ENCODE data around the gene NIP7. TPM values are rescaled to one million over a fixed set of nuclear protein-coding genes. Genes with fewer than 3 reads are reported as not detected.

Gene NIP7
- total RNA-seq, 1 donor from 2014 or later = 5.2 TPM

DNA sequence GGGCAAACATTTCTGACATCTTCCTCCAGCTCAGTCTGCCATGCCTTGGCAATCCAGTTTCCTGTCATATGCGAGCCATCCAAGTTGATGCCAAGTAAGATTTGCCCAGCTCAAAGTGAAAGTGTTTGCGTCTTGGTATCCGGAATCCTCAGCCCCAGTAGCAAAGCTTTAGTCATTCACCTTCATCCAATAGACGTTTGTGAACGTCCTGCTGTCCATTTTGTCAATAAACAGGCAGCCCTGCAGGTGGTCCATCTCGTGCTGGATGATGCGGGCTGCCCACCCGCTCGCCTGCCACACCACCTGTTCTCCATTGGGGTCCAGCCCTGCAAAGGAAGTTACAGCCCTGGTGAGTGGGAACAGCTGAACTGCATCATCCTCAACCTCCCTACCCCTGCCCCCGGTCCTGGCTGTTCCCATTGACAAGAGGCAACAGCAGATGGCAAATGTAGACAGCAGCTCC lies 10.7 kb upstream of the NIP7 start:
- H3K4me1 ChIP-seq = peaks cover 4 to 12% of the 10 kb centered on the region in 2 donors
- H3K36me3 ChIP-seq = peaks cover 19 to 41% of the 10 kb centered on the region in 2 donors
- peak overlapping the region; percentile 73 to 80 for H3K4me3 ChIP-seq

DNA sequence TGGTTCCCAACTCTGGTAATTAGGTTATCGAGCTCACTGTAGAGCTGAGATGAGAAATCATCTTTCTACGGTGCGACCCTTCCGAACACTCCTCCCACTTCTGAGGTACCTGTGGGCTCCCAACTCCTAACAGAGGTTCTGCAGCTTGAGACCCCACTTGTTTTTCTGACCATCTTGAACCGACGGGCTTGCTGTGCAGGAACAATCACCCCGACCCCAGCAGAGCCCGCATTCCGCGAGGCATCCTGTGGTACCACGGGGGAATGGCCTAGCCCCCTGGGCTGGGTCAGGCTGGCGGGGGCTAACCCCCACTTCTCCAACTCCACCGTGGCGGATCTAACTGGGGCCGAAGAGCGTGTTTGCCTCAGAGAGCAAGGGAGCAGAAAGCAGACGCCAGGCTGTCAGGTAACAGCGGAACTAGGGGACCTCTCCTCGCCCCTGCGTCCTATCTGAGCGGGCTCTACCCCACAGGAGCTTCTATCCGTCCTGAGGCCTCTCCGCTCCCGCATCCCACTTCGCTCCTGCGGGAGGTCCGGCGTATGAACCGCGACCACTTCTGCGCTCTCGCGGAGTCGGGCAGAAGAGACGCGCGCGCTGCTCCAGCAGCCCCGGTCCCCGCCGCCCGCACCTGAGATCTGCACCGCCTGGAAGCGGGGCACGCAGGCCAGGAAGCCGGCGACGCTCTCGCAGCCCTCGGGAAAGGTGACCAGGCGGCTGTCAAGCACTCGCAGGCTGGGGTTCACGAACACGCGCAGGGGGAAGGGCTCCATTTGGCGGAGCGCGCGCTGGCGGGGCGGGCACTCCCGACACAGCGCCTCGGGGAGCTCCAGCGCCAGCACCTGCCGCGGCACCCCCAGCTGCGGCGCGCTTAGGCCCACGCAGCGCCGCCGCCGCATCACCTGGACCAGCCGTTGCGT lies 9.9 kb upstream of the NIP7 start:
- H3K36me3 ChIP-seq = peaks cover 23 to 42% of the 10 kb centered on the region in 2 donors
- DNase-seq (ENCODE audit: low spot score in 2 of 2) = peak in 1 of 2 donors; percentile 63
- H3K27me3 ChIP-seq = no peaks in the 10 kb centered on the region
- H3K27ac ChIP-seq = peak overlapping the region in 1 of 2 donors; percentile 29
- peak overlapping the region; percentile 73 to 80 for H3K4me3 ChIP-seq
- TF ChIP-seq, protein P1, sequence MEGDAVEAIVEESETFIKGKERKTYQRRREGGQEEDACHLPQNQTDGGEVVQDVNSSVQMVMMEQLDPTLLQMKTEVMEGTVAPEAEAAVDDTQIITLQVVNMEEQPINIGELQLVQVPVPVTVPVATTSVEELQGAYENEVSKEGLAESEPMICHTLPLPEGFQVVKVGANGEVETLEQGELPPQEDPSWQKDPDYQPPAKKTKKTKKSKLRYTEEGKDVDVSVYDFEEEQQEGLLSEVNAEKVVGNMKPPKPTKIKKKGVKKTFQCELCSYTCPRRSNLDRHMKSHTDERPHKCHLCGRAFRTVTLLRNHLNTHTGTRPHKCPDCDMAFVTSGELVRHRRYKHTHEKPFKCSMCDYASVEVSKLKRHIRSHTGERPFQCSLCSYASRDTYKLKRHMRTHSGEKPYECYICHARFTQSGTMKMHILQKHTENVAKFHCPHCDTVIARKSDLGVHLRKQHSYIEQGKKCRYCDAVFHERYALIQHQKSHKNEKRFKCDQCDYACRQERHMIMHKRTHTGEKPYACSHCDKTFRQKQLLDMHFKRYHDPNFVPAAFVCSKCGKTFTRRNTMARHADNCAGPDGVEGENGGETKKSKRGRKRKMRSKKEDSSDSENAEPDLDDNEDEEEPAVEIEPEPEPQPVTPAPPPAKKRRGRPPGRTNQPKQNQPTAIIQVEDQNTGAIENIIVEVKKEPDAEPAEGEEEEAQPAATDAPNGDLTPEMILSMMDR (IDR thresholded peaks at IDR 0.05) = no peak
- intact Hi-C loops (cut with DNase I) = loop anchor here (1.0 to 10.0 kb wide), 4 partner anchors 10 to 1485 kb away; partner anchors contain the start of genes CENPT, COG8, NIP7 and NUTF2
- peaks cover 4 to 12% of the 10 kb centered on the region in 2 donors for H3K4me1 ChIP-seq
- no peaks in the 10 kb centered on the region for H3K9me3 ChIP-seq

More for the DNA sequence above, 10.7 kb upstream of the NIP7 start:
- Histone ChIP-seq H3K27me3 (no peaks in the 10 kb centered on the region), H3K9me3 (no peaks in the 10 kb centered on the region), H3K27ac (no peak overlapping the region)
- DNase-seq (ENCODE audit: low spot score in 2 of 2) = no peak
- TF ChIP-seq, protein P1 (IDR thresholded peaks at IDR 0.05) = no peak
- intact Hi-C loops (cut with DNase I) = no loop called here

DNA sequence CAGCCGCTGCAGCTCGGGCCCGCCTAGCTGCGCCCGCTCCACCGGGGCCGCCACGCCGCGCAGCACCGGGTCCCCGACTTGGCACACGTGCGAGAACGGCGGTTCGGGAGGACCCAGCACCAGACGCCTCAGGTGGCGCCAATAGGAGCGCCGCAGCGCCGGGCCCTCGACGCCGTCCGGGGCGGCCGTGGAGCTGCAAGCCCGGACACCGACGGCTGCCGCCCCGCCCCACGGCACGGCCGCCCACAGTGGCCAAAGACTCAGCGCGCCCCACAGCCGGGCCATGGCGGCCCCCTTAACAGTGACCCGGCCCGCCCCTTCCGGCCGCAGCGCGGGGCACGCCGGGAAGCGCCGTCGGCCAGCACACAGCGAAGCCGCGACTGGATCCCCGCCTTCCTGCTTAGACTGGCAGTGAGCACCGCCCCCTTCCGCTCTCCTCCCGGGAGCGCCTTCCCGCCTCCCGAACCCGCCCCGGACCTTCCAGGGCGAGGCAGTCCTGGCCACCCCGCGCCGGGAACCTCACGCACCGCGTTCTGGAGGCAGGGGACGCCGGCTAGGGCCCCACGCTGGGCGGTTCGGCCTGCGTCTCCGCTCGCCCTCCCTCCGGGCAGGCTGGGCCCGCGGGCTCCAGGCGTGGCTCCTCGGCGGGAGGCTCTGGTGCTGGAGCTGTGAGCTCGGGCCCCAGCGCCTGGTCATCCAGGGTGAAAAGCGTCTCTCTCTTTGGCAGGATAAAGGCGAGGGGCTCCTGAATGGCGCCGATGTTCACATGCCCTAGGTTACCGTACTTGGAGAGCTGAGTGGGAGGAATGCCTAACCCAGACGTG lies 9.1 kb upstream of the NIP7 start, which contains the start of gene PDF:
TSS of gene PDF (minus strand) at position 303 of the 824 bp plus-strand sequence. CDS start at position 285, 18 bp downstream.
- intact Hi-C loops (cut with DNase I) = loop anchor here (1.0 to 10.0 kb wide), 4 partner anchors 9 to 1486 kb away; partner anchors contain the start of genes CENPT, COG8, NIP7 and NUTF2
- Histone ChIP-seq H3K36me3 (peaks cover 25 to 42% of the 10 kb centered on the region in 2 donors), H3K9me3 (no peaks in the 10 kb centered on the region), H3K27ac (peak within 1 kb of the TSS; percentile 89 to 94), H3K4me3 (peak within 1 kb of the TSS; percentile 73 to 80), H3K4me1 (peaks cover 4 to 12% of the 10 kb centered on the region in 2 donors), H3K27me3 (no peaks in the 10 kb centered on the region)
- TF ChIP-seq, protein P1 (IDR thresholded peaks at IDR 0.05) = no peak
- peak; percentile 72 to 96 for DNase-seq (ENCODE audit: low spot score in 2 of 2)

DNA sequence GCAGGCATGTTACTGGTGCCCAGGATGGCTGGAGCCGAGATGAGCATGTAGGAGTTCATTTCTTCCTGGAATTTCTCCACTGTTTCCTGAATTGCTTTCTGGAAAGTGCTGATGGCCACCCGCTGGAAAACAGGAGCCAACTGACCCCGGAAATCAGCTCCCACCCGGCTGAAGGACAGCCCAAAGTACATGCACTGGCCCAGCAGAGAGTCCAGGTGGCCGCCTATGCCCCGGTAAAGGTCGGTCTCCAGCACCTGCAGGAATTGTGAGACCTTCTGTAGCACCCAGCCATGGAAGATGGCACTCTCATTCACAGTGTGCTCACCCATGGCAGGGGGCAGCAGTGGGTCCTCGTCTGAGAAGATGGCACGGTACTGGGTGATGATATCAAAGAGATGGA lies 4.9 kb upstream of the NIP7 start:
- peaks cover 7 to 18% of the 10 kb centered on the region in 2 donors for H3K4me1 ChIP-seq
- peaks cover 34 to 50% of the 10 kb centered on the region in 2 donors for H3K36me3 ChIP-seq
- no peaks in the 10 kb centered on the region for H3K27me3 ChIP-seq
- DNase-seq (ENCODE audit: low spot score in 2 of 2) = no peak
- TF ChIP-seq, protein P1 (IDR thresholded peaks at IDR 0.05) = no peak
- H3K4me3 ChIP-seq = no peak overlapping the region
- H3K27ac ChIP-seq = no peak overlapping the region
- intact Hi-C loops (cut with DNase I) = loop anchor here (10.0 kb wide), 1 partner anchor 1490 kb away; the partner anchor contains the start of genes CENPT, NUTF2 and THAP11
- H3K9me3 ChIP-seq = no peaks in the 10 kb centered on the region

All from ascending aorta (tissue), 2 donors.